VCaP (cell line): ENCODE measurements around the gene COPS7B.
A peak's percentile ranks its signal among the peaks of the same experiment; 100 is the strongest.
"Not testable (repeated sequence)": the region's sequence is repeated elsewhere in the genome, so short reads cannot be mapped to it uniquely, and the experiment has no call there.

Source experiments
- H3K27ac ChIP-seq: fragments of 450-650 bp; 2 replicates; pipeline ENCODE4 v1.5.1; 2017
- TF ChIP-seq, protein P1 (sequence below): fragments of 450-650 bp; conservative IDR thresholded peaks from 2 replicates; pipeline ENCODE4 v1.5.1; 2017; ENCODE audit warnings: mild to moderate bottlenecking, moderate library complexity

COPS7B gene

GRCh38 chr2:231786177-231786916 lies at the start of gene COPS7B:
Gene COPS7B, plus strand, starts transcription at chr2:231786445. Its CDS starts 2,126 bp downstream, at chr2:231788571.
- H3K27ac ChIP-seq, result peak within 1 kb of the TSS; percentile 82
- TF ChIP-seq, protein P1, sequence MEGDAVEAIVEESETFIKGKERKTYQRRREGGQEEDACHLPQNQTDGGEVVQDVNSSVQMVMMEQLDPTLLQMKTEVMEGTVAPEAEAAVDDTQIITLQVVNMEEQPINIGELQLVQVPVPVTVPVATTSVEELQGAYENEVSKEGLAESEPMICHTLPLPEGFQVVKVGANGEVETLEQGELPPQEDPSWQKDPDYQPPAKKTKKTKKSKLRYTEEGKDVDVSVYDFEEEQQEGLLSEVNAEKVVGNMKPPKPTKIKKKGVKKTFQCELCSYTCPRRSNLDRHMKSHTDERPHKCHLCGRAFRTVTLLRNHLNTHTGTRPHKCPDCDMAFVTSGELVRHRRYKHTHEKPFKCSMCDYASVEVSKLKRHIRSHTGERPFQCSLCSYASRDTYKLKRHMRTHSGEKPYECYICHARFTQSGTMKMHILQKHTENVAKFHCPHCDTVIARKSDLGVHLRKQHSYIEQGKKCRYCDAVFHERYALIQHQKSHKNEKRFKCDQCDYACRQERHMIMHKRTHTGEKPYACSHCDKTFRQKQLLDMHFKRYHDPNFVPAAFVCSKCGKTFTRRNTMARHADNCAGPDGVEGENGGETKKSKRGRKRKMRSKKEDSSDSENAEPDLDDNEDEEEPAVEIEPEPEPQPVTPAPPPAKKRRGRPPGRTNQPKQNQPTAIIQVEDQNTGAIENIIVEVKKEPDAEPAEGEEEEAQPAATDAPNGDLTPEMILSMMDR, result peak; percentile 61

DNA sequence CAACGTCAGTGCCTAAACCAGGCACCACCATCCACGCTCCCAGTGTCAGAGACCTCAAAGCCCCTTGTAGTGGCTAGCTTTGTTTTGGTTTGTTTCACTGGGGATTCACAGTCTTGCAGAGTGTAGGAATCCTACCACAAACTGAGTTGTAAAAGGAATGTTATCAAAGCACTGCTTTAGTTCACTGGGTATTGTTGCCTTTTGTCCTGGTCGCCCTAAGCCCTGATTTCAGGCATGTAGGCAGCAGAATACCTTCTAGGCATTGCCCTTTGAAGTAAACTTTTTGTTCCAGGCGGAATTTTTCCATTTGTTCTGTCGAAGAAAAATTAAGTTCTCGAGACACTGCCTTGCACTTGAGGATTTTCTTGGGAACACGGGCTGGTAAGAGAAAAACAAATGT lies 48.5 kb upstream of the COPS7B start:
- no peak overlapping the region for H3K27ac ChIP-seq
- TF ChIP-seq, protein P1, result no peak

- TF ChIP-seq, protein P1, result no peak
- H3K27ac ChIP-seq, result no peak overlapping the region
Observed at GRCh38 chr2:231743376-231744116, 42.7 kb upstream of the COPS7B start.

- no peak overlapping the region for H3K27ac ChIP-seq
- TF ChIP-seq, protein P1, result no peak
Observed at GRCh38 chr2:231745303-231746038, 40.8 kb upstream of the COPS7B start.

DNA sequence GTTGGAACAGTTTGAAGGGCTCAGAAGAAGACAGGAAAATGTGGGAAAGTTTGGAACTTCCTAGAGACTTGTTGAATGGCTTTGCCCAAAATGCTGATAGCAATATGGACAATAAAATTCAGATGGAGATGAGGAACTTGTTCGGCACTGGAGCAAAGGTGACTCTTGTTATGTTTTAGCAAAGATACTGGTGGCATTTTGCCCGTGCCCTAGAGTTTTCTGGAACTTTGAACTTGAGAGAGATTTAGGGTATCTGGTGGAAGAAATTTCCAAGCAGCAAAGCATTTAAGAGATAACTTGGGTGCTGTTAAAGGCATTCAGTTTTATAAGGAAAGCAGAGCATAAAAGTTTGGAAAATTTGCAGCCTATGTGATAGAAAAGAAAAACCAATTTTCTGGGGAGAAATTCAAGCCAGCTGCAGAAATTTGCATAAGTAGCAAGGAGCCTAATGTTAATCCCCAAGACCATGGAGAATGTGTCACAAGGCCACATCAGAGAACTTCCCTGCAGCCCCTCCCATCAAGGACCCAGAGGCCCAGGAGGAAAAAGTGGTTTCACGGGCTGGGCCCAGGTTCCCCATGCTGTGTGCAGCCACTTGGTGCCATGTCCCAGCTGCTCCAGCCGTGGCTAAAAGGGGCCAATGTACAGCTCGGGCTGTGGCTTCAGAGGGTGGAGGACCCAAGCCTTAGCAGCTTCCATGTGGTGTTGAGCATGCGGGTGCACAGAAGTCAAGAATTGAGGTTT lies 37.9 kb upstream of the COPS7B start:
- H3K27ac ChIP-seq, result not testable (repeated sequence)

DNA sequence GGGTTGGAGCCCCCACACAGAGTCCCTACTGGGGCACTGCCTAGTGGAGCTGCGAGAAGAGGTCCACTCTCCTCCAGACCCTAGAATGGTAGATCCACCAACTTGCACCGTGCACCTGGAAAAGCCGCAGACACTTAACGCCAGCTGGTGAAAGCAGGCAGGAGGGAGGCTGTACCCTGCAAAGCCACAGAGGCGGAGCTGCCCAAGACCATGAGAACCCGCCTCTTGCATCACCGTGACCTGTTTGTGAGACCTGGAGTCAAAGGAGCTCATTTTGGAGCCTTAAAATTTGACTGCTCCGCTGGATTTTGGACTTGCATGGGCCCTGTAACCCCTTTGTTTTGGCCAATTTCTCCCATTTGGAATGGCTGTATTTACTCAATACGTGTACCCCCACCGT lies 37.2 kb upstream of the COPS7B start:
- H3K27ac ChIP-seq, result not testable (repeated sequence)

GRCh38 chr2:231751042-231751815 lies 35.0 kb upstream of the COPS7B start:
- TF ChIP-seq, protein P1, result no peak

More at GRCh38 chr2:231751042-231751815, 35.0 kb upstream of the COPS7B start:
- H3K27ac ChIP-seq, result no peak overlapping the region
